ENCODE results near the gene C1GALT1.
"Not testable (repeated sequence)": the region's sequence is repeated elsewhere in the genome, so short reads cannot be mapped to it uniquely, and the experiment has no call there.

The C1GALT1 gene

GRCh38 chr7:7182156-7183060, at the start of gene C1GALT1:
C1GALT1 (plus strand) TSS chr7:7182544; CDS start chr7:7234320, 51,776 bp downstream.
- peak; percentile 98 for DNase-seq

- no peak for DNase-seq
Measured at GRCh38 chr7:7134046-7134445, 48.3 kb upstream of the C1GALT1 start.

- no peak for DNase-seq
Measured at GRCh38 chr7:7135074-7135473, 47.3 kb upstream of the C1GALT1 start.

GRCh38 chr7:7135924-7136323, 46.4 kb upstream of the C1GALT1 start:
- DNase-seq: not testable (repeated sequence)

GRCh38 chr7:7136466-7137381, 45.6 kb upstream of the C1GALT1 start:
- DNase-seq: no peak

- no peak for DNase-seq
Measured at GRCh38 chr7:7138897-7139296, 43.4 kb upstream of the C1GALT1 start.

GRCh38 chr7:7143404-7143803, 38.9 kb upstream of the C1GALT1 start:
- not testable (repeated sequence) for DNase-seq

- DNase-seq: not testable (repeated sequence)
Measured at GRCh38 chr7:7145151-7145550, 37.2 kb upstream of the C1GALT1 start.

- no peak for DNase-seq
Measured at GRCh38 chr7:7146837-7147236, 35.5 kb upstream of the C1GALT1 start.

GRCh38 chr7:7148798-7149481, 33.4 kb upstream of the C1GALT1 start:
- no peak for DNase-seq

- DNase-seq: no peak
Measured at GRCh38 chr7:7151285-7151684, 31.1 kb upstream of the C1GALT1 start.

GRCh38 chr7:7151865-7152264, 30.5 kb upstream of the C1GALT1 start:
- DNase-seq: no peak

- DNase-seq: no peak
Measured at GRCh38 chr7:7152315-7152714, 30.0 kb upstream of the C1GALT1 start.

GRCh38 chr7:7154355-7154754, 28.0 kb upstream of the C1GALT1 start:
- DNase-seq: not testable (repeated sequence)

GRCh38 chr7:7156663-7157062, 25.7 kb upstream of the C1GALT1 start:
- DNase-seq: peak in 1 of 2 donors; percentile 10

GRCh38 chr7:7157177-7157886, 25.0 kb upstream of the C1GALT1 start:
- peak; percentile 68 to 79 for DNase-seq

- no peak for DNase-seq
Measured at GRCh38 chr7:7157887-7158271, 24.5 kb upstream of the C1GALT1 start.

GRCh38 chr7:7159063-7159658, 23.2 kb upstream of the C1GALT1 start:
- peak in 1 of 2 donors; percentile 20 for DNase-seq

- DNase-seq: no peak
Measured at GRCh38 chr7:7164591-7164990, 17.8 kb upstream of the C1GALT1 start.

- DNase-seq: no peak
Measured at GRCh38 chr7:7165372-7165771, 17.0 kb upstream of the C1GALT1 start.

GRCh38 chr7:7166318-7166717, 16.0 kb upstream of the C1GALT1 start:
- DNase-seq: no peak

- DNase-seq: no peak
Measured at GRCh38 chr7:7169296-7169695, 13.0 kb upstream of the C1GALT1 start.

Measured in CD4-positive, alpha-beta T cell treated with Interleukin-4 for 1 hour (primary cell).